Stimulated activated CD4-positive, alpha-beta T cell treated with anti-CD3 and anti-CD28 coated beads, Interleukin-2, amount 100 ng/mL, for 48 hours (primary cell): ENCODE results near the gene ADCY5.

Source experiments
- DNase-seq, 2 donors: peaks; one replicate each; pipeline ENCODE4 v3.0.0-alpha.2; 2020

ADCY5 gene

GRCh38 chr3:123384256-123384655, 64.6 kb downstream of the ADCY5 start:
- DNase-seq = no peak

- no peak for DNase-seq
These were observed 65.5 kb downstream of the ADCY5 start for GRCh38 chr3:123383091-123384053.

GRCh38 chr3:123380261-123380660, 68.6 kb downstream of the ADCY5 start:
- DNase-seq = no peak

- no peak for DNase-seq
These were observed 69.7 kb downstream of the ADCY5 start for GRCh38 chr3:123379041-123379830.

GRCh38 chr3:123378409-123378915, 70.4 kb downstream of the ADCY5 start:
- DNase-seq = no peak

GRCh38 chr3:123377243-123377740, 71.6 kb downstream of the ADCY5 start:
- DNase-seq = no peak

- no peak for DNase-seq
These were observed 72.2 kb downstream of the ADCY5 start for GRCh38 chr3:123376451-123377242.

- DNase-seq = no peak
These were observed 73.6 kb downstream of the ADCY5 start for GRCh38 chr3:123375014-123375940.

GRCh38 chr3:123374016-123374415, 74.9 kb downstream of the ADCY5 start:
- DNase-seq = no peak

GRCh38 chr3:123373474-123373987, 75.4 kb downstream of the ADCY5 start:
- no peak for DNase-seq

GRCh38 chr3:123372686-123373473, 76.0 kb downstream of the ADCY5 start:
- DNase-seq = no peak

GRCh38 chr3:123371859-123372685, 76.8 kb downstream of the ADCY5 start:
- no peak for DNase-seq

- no peak for DNase-seq
These were observed 77.5 kb downstream of the ADCY5 start for GRCh38 chr3:123371426-123371825.

GRCh38 chr3:123370819-123371218, 78.1 kb downstream of the ADCY5 start:
- no peak for DNase-seq

GRCh38 chr3:123369085-123369484, 79.8 kb downstream of the ADCY5 start:
- DNase-seq = no peak

- DNase-seq = no peak
These were observed 81.3 kb downstream of the ADCY5 start for GRCh38 chr3:123367467-123368154.

- DNase-seq = no peak
These were observed 83.3 kb downstream of the ADCY5 start for GRCh38 chr3:123365450-123366143.

- DNase-seq = no peak
These were observed 87.8 kb downstream of the ADCY5 start for GRCh38 chr3:123361071-123361470.
